HG02852 (cell line): ENCODE measurements around the gene OR8B4.
"Not testable (repeated sequence)": the region's sequence is repeated elsewhere in the genome, so short reads cannot be mapped to it uniquely, and the experiment has no call there.

Experiments used
- ATAC-seq: cut with Tn5 transposase; IDR thresholded peaks from one replicate; pipeline ENCODE4 v1.9.1; 2021; ENCODE audit warnings: mild to moderate bottlenecking, moderate library complexity; ENCODE audit not compliant: unreplicated experiment

Gene OR8B4

GRCh38 chr11:124424384-124424921, at the start of gene OR8B4:
Gene OR8B4, minus strand, starts transcription at chr11:124424871. Its CDS starts 0 bp downstream, at chr11:124424871.
- ATAC-seq: no peak

GRCh38 chr11:124474079-124474478, 49.4 kb upstream of the OR8B4 start:
- no peak for ATAC-seq

GRCh38 chr11:124473476-124473875, 48.8 kb upstream of the OR8B4 start:
- ATAC-seq: no peak

GRCh38 chr11:124470561-124471227, 46.0 kb upstream of the OR8B4 start:
- no peak for ATAC-seq

- no peak for ATAC-seq
Observed at GRCh38 chr11:124467381-124467927, 42.8 kb upstream of the OR8B4 start.

- no peak for ATAC-seq
Observed at GRCh38 chr11:124465368-124465767, 40.7 kb upstream of the OR8B4 start.

GRCh38 chr11:124463990-124464389, 39.3 kb upstream of the OR8B4 start:
- no peak for ATAC-seq

- no peak for ATAC-seq
Observed at GRCh38 chr11:124463324-124463723, 38.7 kb upstream of the OR8B4 start.

GRCh38 chr11:124460459-124460858, 35.8 kb upstream of the OR8B4 start:
- no peak for ATAC-seq

GRCh38 chr11:124459379-124459778, 34.7 kb upstream of the OR8B4 start:
- ATAC-seq: not testable (repeated sequence)

- ATAC-seq: no peak
Observed at GRCh38 chr11:124454552-124454951, 29.9 kb upstream of the OR8B4 start.

- no peak for ATAC-seq
Observed at GRCh38 chr11:124446916-124447315, 22.2 kb upstream of the OR8B4 start.

GRCh38 chr11:124445646-124446150, 21.0 kb upstream of the OR8B4 start, which contains the start of gene OR8B8:
Gene OR8B8, minus strand, starts transcription at chr11:124445696. Its CDS starts 4,611 bp downstream, at chr11:124441085.
- ATAC-seq: no peak

- no peak for ATAC-seq
Observed at GRCh38 chr11:124442847-124443246, 18.2 kb upstream of the OR8B4 start.

GRCh38 chr11:124442442-124442841, 17.8 kb upstream of the OR8B4 start:
- no peak for ATAC-seq

GRCh38 chr11:124441519-124441918, 16.8 kb upstream of the OR8B4 start:
- ATAC-seq: no peak

- ATAC-seq: no peak
Observed at GRCh38 chr11:124441081-124441480, 16.4 kb upstream of the OR8B4 start.

- ATAC-seq: no peak
Observed at GRCh38 chr11:124440608-124441007, 15.9 kb upstream of the OR8B4 start.

GRCh38 chr11:124434699-124435098, 10.0 kb upstream of the OR8B4 start:
- no peak for ATAC-seq

- no peak for ATAC-seq
Observed at GRCh38 chr11:124429599-124429998, 4.9 kb upstream of the OR8B4 start.

GRCh38 chr11:124421043-124421442, 3.6 kb downstream of the OR8B4 start:
- ATAC-seq: no peak

GRCh38 chr11:124415356-124415923, 9.2 kb downstream of the OR8B4 start:
- ATAC-seq: no peak
